Lower lobe of right lung (tissue), 2 donors: ENCODE results near the gene PROP1. TPM values are rescaled to one million over a fixed set of nuclear protein-coding genes. Genes with fewer than 3 reads are reported as not detected.
"Not testable (repeated sequence)": the region's sequence is repeated elsewhere in the genome, so short reads cannot be mapped to it uniquely, and the experiment has no call there.

Source experiments
- ATAC-seq, 2 donors: fragments of 200-7000 bp; cut with Tn5 transposase; one replicate each; pipeline ENCODE4 v1.9.1; 2020 to 2022; ENCODE audit warnings: mild to moderate bottlenecking in 2 of 2, moderate library complexity in 2 of 2
- DNase-seq: peaks from one replicate; pipeline ENCODE4 v3.0.0-alpha.2; 2020
- H3K27ac ChIP-seq: fragments of 200-600 bp; one replicate; pipeline ENCODE4 v1.8.0; 2022
- H3K27me3 ChIP-seq: fragments of 200-600 bp; one replicate; pipeline ENCODE4 v1.8.0; 2022; ENCODE audit warnings: low read depth
- H3K36me3 ChIP-seq: fragments of 200-600 bp; one replicate; pipeline ENCODE4 v1.8.0; 2022; ENCODE audit warnings: mild to moderate bottlenecking
- H3K4me1 ChIP-seq: fragments of 200-600 bp; one replicate; pipeline ENCODE4 v1.8.0; 2022
- H3K4me3 ChIP-seq: fragments of 200-600 bp; one replicate; pipeline ENCODE4 v1.8.0; 2022; ENCODE audit warnings: mild to moderate bottlenecking
- H3K9me3 ChIP-seq: fragments of 200-600 bp; one replicate; pipeline ENCODE4 v1.8.0; 2022
- CTCF ChIP-seq: fragments of 200-600 bp; IDR thresholded peaks from one replicate; pipeline ENCODE4 v1.8.0; 2022; ENCODE audit warnings: antibody characterized with exemption, mild to moderate bottlenecking
- intact Hi-C: fragments of 100-400 bp; cut with DNase I; formaldehyde crosslinking; loops from one replicate; pipeline ENCODE4 v1.11.0; 2022
- total RNA-seq: library from RNA; stranded (reverse); fragmentation: NEBNext Ultra II Directional; extraction: Animal tissue kit (Norgen Biotek cat#: 25700); gene quantifications from one replicate; pipeline ENCODE4 v1.2.1, GENCODE V29; 2021
- donor health status: DM: no; HTN: yes; CAD: no; lungs with severe emphysema.

Gene PROP1
- total RNA-seq, 1 donor from 2014 or later, result not detected

DNA sequence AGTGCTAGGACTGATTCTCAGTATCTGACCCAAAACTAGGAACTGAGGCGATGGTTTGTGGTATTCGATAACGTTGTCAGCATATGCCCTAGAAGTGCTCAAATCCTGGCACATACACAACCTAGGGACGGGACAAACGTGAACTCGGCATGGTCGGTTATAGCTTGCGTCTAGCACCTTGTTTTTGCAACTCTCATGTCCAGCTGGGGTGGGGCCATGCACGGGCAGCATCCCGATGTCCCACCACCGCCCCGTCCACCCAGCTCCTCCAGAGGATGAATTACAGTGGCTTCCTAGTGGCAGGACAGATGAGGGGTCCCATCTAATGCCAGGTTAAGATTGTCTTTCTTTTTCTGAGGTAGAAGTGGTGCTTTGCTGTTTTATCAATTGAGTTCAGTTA lies 31.6 kb downstream of the PROP1 start:
- no peak for TF ChIP-seq CTCF
- ATAC-seq, result no peak
- H3K9me3 ChIP-seq, result no peaks in the 10 kb centered on the region
- intact Hi-C loops, result no loop called here
- no peak for DNase-seq
- H3K36me3 ChIP-seq, result no peaks in the 10 kb centered on the region
- no peaks in the 10 kb centered on the region for H3K4me1 ChIP-seq
- H3K27ac ChIP-seq, result no peak overlapping the region
- no peak overlapping the region for H3K4me3 ChIP-seq
- H3K27me3 ChIP-seq, result peaks cover 5% of the 10 kb centered on the region

- Histone ChIP-seq H3K9me3 (no peaks in the 10 kb centered on the region), H3K27ac (no peak overlapping the region), H3K4me1 (no peaks in the 10 kb centered on the region), H3K36me3 (no peaks in the 10 kb centered on the region), H3K27me3 (peaks cover 5% of the 10 kb centered on the region), H3K4me3 (no peak overlapping the region)
- DNase-seq (no peak), ATAC-seq (no peak)
- intact Hi-C loops, result no loop called here
- no peak for TF ChIP-seq CTCF
Observed at GRCh38 chr5:177963966-177964365, 32.1 kb downstream of the PROP1 start.

GRCh38 chr5:177959315-177959714 lies 36.7 kb downstream of the PROP1 start:
- H3K27ac ChIP-seq, result no peak overlapping the region
- no peaks in the 10 kb centered on the region for H3K36me3 ChIP-seq
- DNase-seq (no peak), ATAC-seq (no peak)
- intact Hi-C loops, result no loop called here
- H3K27me3 ChIP-seq, result no peaks in the 10 kb centered on the region
- no peaks in the 10 kb centered on the region for H3K4me1 ChIP-seq
- TF ChIP-seq CTCF, result no peak
- H3K4me3 ChIP-seq, result no peak overlapping the region
- H3K9me3 ChIP-seq, result no peaks in the 10 kb centered on the region

DNA sequence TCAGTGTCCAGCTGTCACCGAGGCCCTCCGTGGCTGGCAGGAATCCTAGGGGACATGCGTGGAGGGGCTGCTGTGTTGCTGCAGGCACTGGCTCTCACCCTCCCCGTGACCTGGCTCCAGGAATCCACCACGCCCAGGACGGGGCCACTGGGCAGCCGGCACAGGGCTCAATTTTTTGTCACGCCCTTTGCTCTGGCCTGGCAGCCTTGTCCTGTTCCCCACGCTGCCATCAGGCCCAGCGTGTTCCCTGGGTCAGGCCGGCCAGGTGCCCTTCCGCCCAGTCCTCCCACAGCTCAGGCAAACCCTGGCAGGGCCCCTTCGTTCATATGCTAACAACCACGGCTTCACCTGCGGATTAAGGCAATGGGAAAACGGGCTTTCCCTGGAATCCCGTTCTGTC lies 37.3 kb downstream of the PROP1 start:
- intact Hi-C loops, result no loop called here
- DNase-seq, result no peak
- no peak for ATAC-seq
- Histone ChIP-seq H3K36me3 (no peaks in the 10 kb centered on the region), H3K4me1 (no peaks in the 10 kb centered on the region), H3K27ac (no peak overlapping the region), H3K27me3 (no peaks in the 10 kb centered on the region), H3K4me3 (no peak overlapping the region), H3K9me3 (no peaks in the 10 kb centered on the region)
- no peak for TF ChIP-seq CTCF

DNA sequence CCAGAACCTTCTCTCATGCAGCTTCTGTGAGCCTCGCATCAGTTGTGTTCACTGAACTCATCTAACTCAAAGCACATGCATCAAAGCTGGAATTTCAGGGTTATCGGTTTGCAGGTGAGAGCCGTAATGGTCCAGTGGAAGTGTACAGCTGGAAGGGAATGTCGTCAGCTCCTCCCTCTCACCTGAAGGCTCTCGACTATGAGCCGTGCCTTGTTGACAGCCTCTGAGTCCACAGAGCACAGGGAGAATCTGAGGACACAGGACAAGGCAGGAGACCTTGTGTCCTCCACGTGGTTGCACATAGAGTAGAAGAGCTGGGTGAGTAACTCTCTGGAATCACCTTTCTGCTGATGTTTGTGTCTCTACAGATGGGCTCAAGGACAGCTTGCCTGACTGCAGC lies 38.8 kb downstream of the PROP1 start:
- H3K27ac ChIP-seq, result no peak overlapping the region
- H3K4me3 ChIP-seq, result no peak overlapping the region
- intact Hi-C loops, result no loop called here
- TF ChIP-seq CTCF, result no peak
- no peak for ATAC-seq
- no peak for DNase-seq
- no peaks in the 10 kb centered on the region for H3K36me3 ChIP-seq
- H3K4me1 ChIP-seq, result no peaks in the 10 kb centered on the region
- no peaks in the 10 kb centered on the region for H3K27me3 ChIP-seq
- H3K9me3 ChIP-seq, result no peaks in the 10 kb centered on the region

DNA sequence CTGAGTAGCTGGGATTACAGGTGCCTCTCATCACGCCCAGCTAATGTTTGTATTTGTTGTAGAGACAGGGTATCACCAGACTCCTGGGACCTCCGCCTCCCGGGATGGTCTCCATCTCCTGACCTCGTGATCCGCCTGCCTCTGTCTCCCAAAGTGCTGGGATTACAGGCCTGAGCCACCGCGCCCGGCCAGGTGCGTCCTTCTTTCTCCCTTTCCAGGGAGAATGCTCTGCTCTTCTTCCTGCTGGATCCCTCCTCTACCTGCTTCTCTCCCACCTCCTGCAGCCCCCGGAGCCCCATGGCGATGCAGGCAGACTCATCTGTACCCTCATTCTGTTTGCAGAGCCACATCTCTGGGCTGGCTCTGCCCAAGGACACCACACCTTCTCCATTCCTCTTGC lies 42.9 kb downstream of the PROP1 start:
- H3K27ac ChIP-seq, intact Hi-C loops, H3K4me1 ChIP-seq, ATAC-seq, H3K4me3 ChIP-seq, H3K27me3 ChIP-seq, H3K9me3 ChIP-seq, DNase-seq, H3K36me3 ChIP-seq: not testable (repeated sequence)

- H3K4me3 ChIP-seq, H3K27ac ChIP-seq, H3K4me1 ChIP-seq, intact Hi-C loops, H3K9me3 ChIP-seq, ATAC-seq, DNase-seq, H3K27me3 ChIP-seq, H3K36me3 ChIP-seq: not testable (repeated sequence)
Observed at GRCh38 chr5:177949656-177950055, 46.4 kb downstream of the PROP1 start.

DNA sequence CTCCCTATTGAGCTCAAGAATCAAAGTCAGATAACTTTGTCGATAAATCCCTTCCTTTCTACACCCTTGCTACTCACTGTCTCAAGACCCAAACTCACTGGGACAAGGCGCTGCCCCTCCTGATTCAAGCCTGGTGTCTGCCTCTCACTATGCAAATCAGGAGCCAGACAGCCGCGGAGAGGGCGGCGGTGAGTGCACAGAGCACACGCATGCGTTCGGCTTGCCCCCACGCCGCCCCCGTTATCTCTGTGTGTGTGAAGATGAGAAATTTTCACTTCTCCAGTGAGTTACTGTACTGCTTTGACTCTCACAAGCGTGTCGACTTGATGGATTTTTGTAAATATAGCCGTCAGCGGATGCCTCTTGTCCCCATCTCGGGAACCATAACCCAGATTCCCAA lies 47.0 kb downstream of the PROP1 start:
- H3K4me3 ChIP-seq, H3K27ac ChIP-seq, DNase-seq, H3K4me1 ChIP-seq, H3K36me3 ChIP-seq, intact Hi-C loops, ATAC-seq, H3K27me3 ChIP-seq, H3K9me3 ChIP-seq: not testable (repeated sequence)

DNA sequence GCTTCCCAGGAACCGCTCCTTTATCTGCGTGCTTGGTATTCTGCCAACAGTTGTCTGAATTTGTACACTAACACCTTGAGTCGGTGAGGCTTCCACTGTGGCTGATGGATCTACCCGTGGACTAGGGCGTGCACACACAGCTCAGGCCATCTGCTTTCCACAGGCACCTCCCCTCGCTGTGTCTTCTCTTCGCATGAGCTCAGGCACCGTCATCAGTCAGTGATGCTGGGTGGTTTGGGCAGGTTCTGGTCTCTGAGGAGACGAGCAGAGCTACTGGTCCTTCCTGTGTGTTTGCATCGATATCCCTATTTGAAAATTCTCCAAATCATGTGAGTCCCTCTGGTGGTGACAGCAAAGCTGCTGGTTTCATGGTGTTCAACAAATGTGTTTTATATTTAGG lies 48.1 kb downstream of the PROP1 start:
- DNase-seq, ATAC-seq, H3K4me1 ChIP-seq, H3K9me3 ChIP-seq, H3K27me3 ChIP-seq, H3K27ac ChIP-seq, H3K36me3 ChIP-seq, intact Hi-C loops, H3K4me3 ChIP-seq: not testable (repeated sequence)
